ENCODE data around the gene RTL10.
"Not testable (repeated sequence)": the region's sequence is repeated elsewhere in the genome, so short reads cannot be mapped to it uniquely, and the experiment has no call there.

Gene RTL10

DNA sequence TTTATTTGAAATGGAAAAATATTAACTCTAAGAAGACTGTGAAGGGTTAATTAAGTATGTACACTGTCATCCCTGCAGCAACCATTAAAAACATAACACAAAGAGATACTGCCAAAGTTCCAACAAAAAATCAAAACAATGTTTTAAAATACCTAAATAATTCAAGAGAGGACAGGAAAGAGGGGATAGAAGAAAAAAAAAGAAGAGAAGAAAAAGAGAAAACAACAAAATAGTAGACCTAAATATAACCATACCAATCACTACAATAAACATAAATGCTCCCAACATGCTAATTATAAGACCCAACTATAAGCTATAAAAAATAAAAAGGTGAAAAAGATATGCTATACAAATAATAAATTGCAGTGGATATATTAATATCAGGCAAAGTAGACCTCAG, 20.1 kb downstream of the RTL10 start:
- Histone ChIP-seq H3K9me3 (ENCODE audit: control insufficient read depth, insufficient read depth, low read depth, low read length) (no peaks in the 10 kb centered on the region), H3K27ac (ENCODE audit: extremely low read depth, low read depth, low read length) (no peak overlapping the region), H3K4me3 (ENCODE audit: low read depth, low read length) (no peak overlapping the region), H3K36me3 (ENCODE audit: control insufficient read depth in 2 of 2, insufficient read depth in 1 of 2, low read length in 2 of 2) (no peaks in the 10 kb centered on the region), H3K4me1 (ENCODE audit: control insufficient read depth, insufficient read depth, low read length) (no peaks in the 10 kb centered on the region)
- TF ChIP-seq ZXDB (tag by site-specific recombination; IDR thresholded peaks at IDR 0.05) (no peak), ZNF76 (tag by site-specific recombination; IDR thresholded peaks at IDR 0.05; ENCODE audit: borderline replicate concordance, low read depth) (no peak), ZNF521 (tag by site-specific recombination; IDR thresholded peaks at IDR 0.05) (no peak), ZNF16 (tag by site-specific recombination; IDR thresholded peaks at IDR 0.05; ENCODE audit: low read depth) (no peak), ZNF132 (tag by site-specific recombination; IDR thresholded peaks at IDR 0.05; ENCODE audit: borderline replicate concordance) (no peak), ZNF830 (tag by site-specific recombination; IDR thresholded peaks at IDR 0.05; ENCODE audit: low read depth) (no peak), ZNF184 (tag by site-specific recombination; IDR thresholded peaks at IDR 0.05) (no peak), ZNF529 (tag by site-specific recombination; IDR thresholded peaks at IDR 0.05; ENCODE audit: insufficient replicate concordance) (no peak)
- CTCF ChIA-PET = interaction anchor here (1.0 to 1.2 kb wide), 2 partner anchors 14 to 104 kb away, joined by 4 to 7 read pairs; no protein-coding TSS in a partner anchor
- POLR2A ChIA-PET = interaction anchor here (0.6 kb wide), 1 partner anchor 205 kb away, joined by 3 read pairs; no protein-coding TSS in a partner anchor

DNA sequence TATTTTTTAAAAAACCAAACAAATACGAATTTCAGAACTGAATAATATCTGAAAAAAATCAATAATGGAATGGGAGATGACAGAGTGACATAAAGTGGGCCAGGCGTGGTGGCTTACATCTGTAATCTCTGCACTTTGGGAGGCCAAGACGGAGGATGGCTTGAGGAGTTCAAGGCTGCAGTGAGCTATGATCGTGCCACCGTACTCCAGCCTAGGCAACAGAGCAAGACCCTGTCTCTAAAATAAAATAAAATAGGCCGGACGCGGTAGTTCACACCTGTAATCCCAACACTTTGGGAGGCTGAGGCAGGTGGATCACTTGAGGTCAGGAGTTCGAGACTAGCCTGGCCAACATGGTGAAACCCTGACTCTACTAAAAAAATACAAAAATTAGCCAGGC, 21.3 kb downstream of the RTL10 start:
- H3K36me3 ChIP-seq (ENCODE audit: control insufficient read depth in 2 of 2, insufficient read depth in 1 of 2, low read length in 2 of 2); H3K9me3 ChIP-seq (ENCODE audit: control insufficient read depth, insufficient read depth, low read depth, low read length); H3K27ac ChIP-seq (ENCODE audit: extremely low read depth, low read depth, low read length); H3K4me1 ChIP-seq (ENCODE audit: control insufficient read depth, insufficient read depth, low read length); H3K4me3 ChIP-seq (ENCODE audit: low read depth, low read length): not testable (repeated sequence)
- ChIA-PET POLR2A (interaction anchor here (1.3 to 1.6 kb wide), 3 partner anchors 15 to 22 kb away, joined by 4 to 6 read pairs (median 6); partner anchors contain the start of genes GNB1L and RTL10), CTCF (interaction anchor here (0.7 to 1.4 kb wide), 3 partner anchors 18 to 510 kb away, joined by 3 to 7 read pairs (median 5); no protein-coding TSS in a partner anchor)

- peak; percentile 75 for TF ChIP-seq ZBTB20 (tag by site-specific recombination; IDR thresholded peaks at IDR 0.05)
- no peak for TF ChIP-seq ZNF585B (tag by site-specific recombination; IDR thresholded peaks at IDR 0.05)
- no peak for TF ChIP-seq ZNF112 (tag by site-specific recombination; IDR thresholded peaks at IDR 0.05)
- CTCF ChIA-PET = interaction anchor here (0.7 to 1.5 kb wide), 8 partner anchors 19 to 509 kb away, joined by 3 to 8 read pairs (median 4); partner anchors contain the start of genes GNB1L, GP1BB and RTL10
- Histone ChIP-seq H3K4me3 (ENCODE audit: low read depth, low read length) (no peak overlapping the region), H3K4me1 (ENCODE audit: control insufficient read depth, insufficient read depth, low read length) (no peaks in the 10 kb centered on the region), H3K27ac (ENCODE audit: extremely low read depth, low read depth, low read length) (no peak overlapping the region), H3K36me3 (ENCODE audit: control insufficient read depth in 2 of 2, insufficient read depth in 1 of 2, low read length in 2 of 2) (no peaks in the 10 kb centered on the region), H3K9me3 (ENCODE audit: control insufficient read depth, insufficient read depth, low read depth, low read length) (no peaks in the 10 kb centered on the region)
- POLR2A ChIA-PET = interaction anchor here (1.1 to 1.6 kb wide), 4 partner anchors 10 to 23 kb away, joined by 4 to 6 read pairs (median 5); partner anchors contain the start of genes GNB1L and RTL10
Measured at GRCh38 chr22:19832476-19833108, 22.1 kb downstream of the RTL10 start.

DNA sequence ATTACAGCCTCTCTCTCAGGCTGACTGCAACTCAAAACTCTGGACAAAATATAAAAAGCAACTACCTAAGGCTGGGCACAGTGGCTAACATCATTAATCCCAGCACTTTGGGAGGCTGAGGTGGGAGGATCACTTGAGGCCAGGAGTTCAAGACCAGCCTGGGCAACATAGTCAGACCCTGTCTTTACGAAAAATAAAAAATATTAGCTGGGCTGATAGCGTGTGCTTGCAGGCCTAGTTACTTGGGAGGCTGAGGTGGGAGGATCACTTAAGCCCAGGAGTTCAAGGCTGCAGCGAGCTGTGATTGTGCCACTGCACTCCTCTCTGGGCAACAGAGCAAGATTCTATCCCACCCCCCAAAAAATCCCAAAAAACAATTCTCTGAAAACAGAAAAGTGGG, 22.7 kb downstream of the RTL10 start:
- not testable (repeated sequence) for H3K4me1 ChIP-seq (ENCODE audit: control insufficient read depth, insufficient read depth, low read length); H3K36me3 ChIP-seq (ENCODE audit: control insufficient read depth in 2 of 2, insufficient read depth in 1 of 2, low read length in 2 of 2); H3K9me3 ChIP-seq (ENCODE audit: control insufficient read depth, insufficient read depth, low read depth, low read length); H3K27ac ChIP-seq (ENCODE audit: extremely low read depth, low read depth, low read length); H3K4me3 ChIP-seq (ENCODE audit: low read depth, low read length)
- POLR2A ChIA-PET = interaction anchor here (1.1 to 1.6 kb wide), 4 partner anchors 10 to 24 kb away, joined by 4 to 6 read pairs (median 5); partner anchors contain the start of genes GNB1L and RTL10
- TF ChIP-seq ZNF121 (tag by site-specific recombination; IDR thresholded peaks at IDR 0.05) = peak; percentile 81
- CTCF ChIA-PET = interaction anchor here (0.6 to 1.5 kb wide), 8 partner anchors 20 to 108 kb away, joined by 3 to 8 read pairs (median 3); partner anchors contain the start of genes GNB1L, GP1BB and RTL10

DNA sequence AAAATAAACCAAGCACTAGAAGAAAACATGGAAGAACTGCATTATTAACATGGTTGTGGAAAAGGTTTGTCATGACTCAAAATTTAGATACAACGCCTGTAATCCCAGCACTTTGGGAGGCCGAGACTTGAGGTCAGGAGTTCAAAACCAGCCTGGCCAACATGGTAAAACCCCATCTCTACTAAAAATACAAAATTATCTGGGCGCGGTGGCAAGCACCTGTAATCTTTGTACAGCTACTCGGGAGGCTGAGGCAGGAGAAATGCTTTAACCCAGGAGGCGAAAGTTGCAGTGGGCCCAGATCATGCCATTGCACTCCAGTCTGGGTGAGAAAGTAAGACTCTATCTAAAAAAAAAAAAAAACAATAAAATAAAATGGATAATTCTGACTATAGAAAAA, 23.7 kb downstream of the RTL10 start:
- H3K4me3 ChIP-seq (ENCODE audit: low read depth, low read length) = no peak overlapping the region
- CTCF ChIA-PET = interaction anchor here (0.6 to 1.5 kb wide), 2 partner anchors 108 to 201 kb away, joined by 3 read pairs; partner anchors contain the start of gene GP1BB
- H3K36me3 ChIP-seq (ENCODE audit: control insufficient read depth in 2 of 2, insufficient read depth in 1 of 2, low read length in 2 of 2) = no peaks in the 10 kb centered on the region
- no peaks in the 10 kb centered on the region for H3K9me3 ChIP-seq (ENCODE audit: control insufficient read depth, insufficient read depth, low read depth, low read length)
- no peaks in the 10 kb centered on the region for H3K4me1 ChIP-seq (ENCODE audit: control insufficient read depth, insufficient read depth, low read length)
- TF ChIP-seq, protein P1, sequence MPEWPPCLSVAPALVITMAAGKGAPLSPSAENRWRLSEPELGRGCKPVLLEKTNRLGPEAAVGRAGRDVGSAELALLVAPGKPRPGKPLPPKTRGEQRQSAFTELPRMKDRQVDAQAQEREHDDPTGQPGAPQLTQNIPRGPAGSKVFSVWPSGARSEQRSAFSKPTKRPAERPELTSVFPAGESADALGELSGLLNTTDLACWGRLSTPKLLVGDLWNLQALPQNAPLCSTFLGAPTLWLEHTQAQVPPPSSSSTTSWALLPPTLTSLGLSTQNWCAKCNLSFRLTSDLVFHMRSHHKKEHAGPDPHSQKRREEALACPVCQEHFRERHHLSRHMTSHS (tag by site-specific recombination; IDR thresholded peaks at IDR 0.05) = no peak
- TF ChIP-seq PBX3 (CRISPR knock-in tag; IDR thresholded peaks at IDR 0.05) = no peak
- H3K27ac ChIP-seq (ENCODE audit: extremely low read depth, low read depth, low read length) = no peak overlapping the region
- POLR2A ChIA-PET = no interaction called here
